Fibroblast of the conjunctiva (primary cell): ENCODE results near the gene NANOS3.

Experiments used
- DNase-seq: peaks from one replicate; pipeline ENCODE4 v3.0.0-alpha.2; 2010; ENCODE audit warnings: low read depth

NANOS3 gene

GRCh38 chr19:13864667-13865570 is 12.0 kb upstream of the NANOS3 start:
- DNase-seq, result no peak

- DNase-seq, result no peak
These were observed 11.1 kb upstream of the NANOS3 start for GRCh38 chr19:13865571-13866462.

GRCh38 chr19:13866463-13867046 is 10.4 kb upstream of the NANOS3 start:
- DNase-seq, result no peak

GRCh38 chr19:13868663-13869062 is 8.3 kb upstream of the NANOS3 start:
- no peak for DNase-seq

- DNase-seq, result no peak
These were observed 7.7 kb upstream of the NANOS3 start for GRCh38 chr19:13869281-13869680.

GRCh38 chr19:13870873-13871272 is 6.1 kb upstream of the NANOS3 start:
- no peak for DNase-seq

GRCh38 chr19:13872339-13872694 is 4.6 kb upstream of the NANOS3 start:
- DNase-seq, result no peak

GRCh38 chr19:13872695-13873389 is 4.1 kb upstream of the NANOS3 start:
- no peak for DNase-seq

GRCh38 chr19:13873834-13874515 is 3.0 kb upstream of the NANOS3 start:
- no peak for DNase-seq

GRCh38 chr19:13875824-13876223 is 1.1 kb upstream of the NANOS3 start:
- no peak for DNase-seq

- DNase-seq, result no peak
These were observed 369 bp downstream of the NANOS3 start for GRCh38 chr19:13877303-13877702.

GRCh38 chr19:13880059-13881043 is 3.4 kb downstream of the NANOS3 start:
- DNase-seq, result peak; percentile 92

GRCh38 chr19:13881251-13881691 is 4.3 kb downstream of the NANOS3 start:
- DNase-seq, result no peak

- no peak for DNase-seq
These were observed 4.9 kb downstream of the NANOS3 start for GRCh38 chr19:13881692-13882418.

GRCh38 chr19:13882419-13882795 is 5.5 kb downstream of the NANOS3 start:
- no peak for DNase-seq

- no peak for DNase-seq
These were observed 5.9 kb downstream of the NANOS3 start for GRCh38 chr19:13882836-13883235.

- DNase-seq, result no peak
These were observed 6.7 kb downstream of the NANOS3 start for GRCh38 chr19:13883516-13884064.

- no peak for DNase-seq
These were observed 8.0 kb downstream of the NANOS3 start for GRCh38 chr19:13884726-13885591.
